Esophagus muscularis mucosa (tissue), 4 donors: ENCODE measurements around the gene AIF1. TPM values are rescaled to one million over a fixed set of nuclear protein-coding genes. Genes with fewer than 3 reads are reported as not detected.

Source experiments
- DNase-seq: peaks from one replicate; pipeline ENCODE4 v3.0.0-alpha.2; 2017; ENCODE audit errors: extremely low spot score
- H3K27ac ChIP-seq, 4 donors: fragments of 200-600 bp; sonication (generic); replicated peaks in 1 of 4; 1 replicate in 3 of 4; 2 replicates in 1 of 4; pipeline ENCODE4 v1.5.1; 2016 to 2019; ENCODE audit warnings: mild to moderate bottlenecking in 1 of 4
- H3K27me3 ChIP-seq, 4 donors: fragments of 200-600 bp; sonication (generic); one replicate each; pipeline versions ENCODE4 v1.5.1 to v1.6.0; 2016 to 2019
- H3K36me3 ChIP-seq, 4 donors: fragments of 200-600 bp; sonication (generic); one replicate each; pipeline ENCODE4 v1.5.1; 2016 to 2019
- H3K4me1 ChIP-seq, 4 donors: fragments of 200-600 bp; sonication (generic); one replicate each; pipeline ENCODE4 v1.5.1; 2016 to 2019
- H3K4me3 ChIP-seq, 4 donors: fragments of 200-600 bp; sonication (generic); 1 replicate in 2 of 4; 2 replicates in 2 of 4; pipeline ENCODE4 v1.5.1; 2016 to 2019; ENCODE audit warnings: mild to moderate bottlenecking in 4 of 4, moderate library complexity in 1 of 4
- H3K9me3 ChIP-seq, 4 donors: fragments of 200-600 bp; sonication (generic); 1 replicate in 3 of 4; 2 replicates in 1 of 4; pipeline ENCODE4 v1.5.1; 2016 to 2019
- CTCF ChIP-seq, 3 experiments: fragments of 200-600 bp in 2 of 3; fragments of 450-650 bp in 1 of 3; sonication (generic) in 2 of 3; IDR thresholded peaks; one replicate each; pipeline ENCODE4 v1.5.1; 2017 to 2019; ENCODE audit warnings: antibody characterized with exemption in 3 of 3, mild to moderate bottlenecking in 2 of 3, moderate library complexity in 1 of 3
- EP300 ChIP-seq: sonication (generic); formaldehyde crosslinking; IDR thresholded peaks from one replicate; pipeline ENCODE4 v1.6.1; 2017; ENCODE audit warnings: antibody characterized with exemption
- POLR2A ChIP-seq: fragments of 450-650 bp; IDR thresholded peaks from one replicate; pipeline ENCODE4 v1.6.1; 2017; ENCODE audit warnings: antibody characterized with exemption, moderate library complexity, mild to moderate bottlenecking, low read depth
- POLR2AphosphoS5 ChIP-seq, 2 donors: sonication (generic); formaldehyde crosslinking; IDR thresholded peaks; one replicate each; pipeline ENCODE4 v1.6.1; 2017; ENCODE audit warnings: antibody characterized with exemption in 2 of 2
- WGBS: methylation state at CpG from one replicate; pipeline ENCODE4 v1.1.5; 2018; 5-methylcytosine and 5-hydroxymethylcytosine counted together
- intact Hi-C: fragments of 100-400 bp; cut with DNase I; formaldehyde crosslinking; loops from one replicate; pipeline ENCODE4 v1.15.1; 2023
- total RNA-seq, 4 donors: library from RNA; depleted of rRNA; stranded (reverse); fragments of >200 nt; gene quantifications; one replicate each; pipeline versions ENCODE4 v1.1.0 to v1.2.1, GENCODE V29; 2016

AIF1 gene
- total RNA-seq, 4 donors from 2014 or later: 9.4 to 41.9 (median 14.4) TPM

GRCh38 chr6:31614075-31614619, 887 bp upstream of the AIF1 start:
- intact Hi-C loops: no loop called here
- peaks cover 0 to 1% (median under 1%) of the 10 kb centered on the region in 4 donors for H3K4me1 ChIP-seq
- 69% methylated on average over 8 of the region's 8 CpGs for WGBS
- no peak overlapping the region for H3K27ac ChIP-seq
- no peaks in the 10 kb centered on the region for H3K36me3 ChIP-seq
- TF ChIP-seq POLR2A (no peak), EP300 (no peak), CTCF (IDR thresholded peaks at IDR 0.05) (no peak), POLR2AphosphoS5 (IDR thresholded peaks at IDR 0.05) (no peak)
- no peak overlapping the region for H3K4me3 ChIP-seq
- DNase-seq: no peak
- H3K9me3 ChIP-seq: no peaks in the 10 kb centered on the region
- no peaks in the 10 kb centered on the region for H3K27me3 ChIP-seq

- Histone ChIP-seq H3K4me1 (peaks cover 3 to 5% (median 4%) of the 10 kb centered on the region in 4 donors), H3K9me3 (no peaks in the 10 kb centered on the region), H3K4me3 (peak overlapping the region; percentile 9 to 40 (median 17)), H3K27me3 (no peaks in the 10 kb centered on the region), H3K36me3 (no peaks in the 10 kb centered on the region), H3K27ac (peak overlapping the region in 2 of 4 donors; percentile 28 to 34)
- no peak for DNase-seq
- intact Hi-C loops: no loop called here
- TF ChIP-seq POLR2A: no peak
- TF ChIP-seq EP300: no peak
- no peak for TF ChIP-seq CTCF (IDR thresholded peaks at IDR 0.05)
- no peak for TF ChIP-seq POLR2AphosphoS5 (IDR thresholded peaks at IDR 0.05)
- 57% methylated on average over 7 of the region's 7 CpGs for WGBS
These were observed 714 bp downstream of the AIF1 start for GRCh38 chr6:31615748-31616147.

DNA sequence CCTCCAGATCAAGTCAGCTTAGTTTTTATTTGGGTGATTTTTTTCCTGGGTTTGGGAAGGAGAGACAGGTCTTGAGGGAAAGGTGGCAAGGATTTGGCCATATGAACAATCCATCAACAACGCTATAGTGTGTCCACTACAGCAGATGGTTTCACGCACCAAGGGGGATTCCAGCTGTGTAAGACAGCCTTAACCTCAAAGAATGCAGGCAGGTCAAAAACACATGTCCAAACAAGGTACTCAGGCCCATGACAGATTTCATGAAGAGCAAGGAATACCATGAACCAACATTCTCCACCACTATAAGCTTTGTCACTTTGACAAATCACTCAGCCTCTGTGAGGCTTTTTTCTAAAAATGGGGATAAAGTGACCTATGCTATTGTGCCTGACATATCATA, 2.0 kb downstream of the AIF1 start:
- TF ChIP-seq POLR2AphosphoS5 (IDR thresholded peaks at IDR 0.05): no peak
- TF ChIP-seq EP300: no peak
- no peak for TF ChIP-seq CTCF (IDR thresholded peaks at IDR 0.05)
- no peak for TF ChIP-seq POLR2A
- Histone ChIP-seq H3K27me3 (no peaks in the 10 kb centered on the region), H3K4me1 (peaks cover 10 to 13% (median 13%) of the 10 kb centered on the region in 4 donors), H3K27ac (no peak overlapping the region), H3K9me3 (no peaks in the 10 kb centered on the region), H3K36me3 (no peaks in the 10 kb centered on the region), H3K4me3 (no peak overlapping the region)
- 72% methylated on average over 2 of the region's 2 CpGs for WGBS
- no peak for DNase-seq
- intact Hi-C loops: no loop called here

GRCh38 chr6:31619805-31620585, 5.0 kb downstream of the AIF1 start:
- peak; percentile 99 for DNase-seq
- H3K4me1 ChIP-seq: peaks cover 15 to 32% (median 24%) of the 10 kb centered on the region in 4 donors
- peak overlapping the region; percentile 69 to 88 (median 77) for H3K4me3 ChIP-seq
- H3K36me3 ChIP-seq: peaks cover 15 to 25% (median 21%) of the 10 kb centered on the region in 4 donors
- intact Hi-C loops: no loop called here
- H3K9me3 ChIP-seq: no peaks in the 10 kb centered on the region
- H3K27me3 ChIP-seq: no peaks in the 10 kb centered on the region
- peak overlapping the region; percentile 92 to 99 (median 96) for H3K27ac ChIP-seq
- under 1% methylated on average over 50 of the region's 50 CpGs for WGBS
- no peak for TF ChIP-seq EP300
- peak; percentile 64 for TF ChIP-seq POLR2A
- peak; percentile 86 to 94 for TF ChIP-seq POLR2AphosphoS5 (IDR thresholded peaks at IDR 0.05)

DNA sequence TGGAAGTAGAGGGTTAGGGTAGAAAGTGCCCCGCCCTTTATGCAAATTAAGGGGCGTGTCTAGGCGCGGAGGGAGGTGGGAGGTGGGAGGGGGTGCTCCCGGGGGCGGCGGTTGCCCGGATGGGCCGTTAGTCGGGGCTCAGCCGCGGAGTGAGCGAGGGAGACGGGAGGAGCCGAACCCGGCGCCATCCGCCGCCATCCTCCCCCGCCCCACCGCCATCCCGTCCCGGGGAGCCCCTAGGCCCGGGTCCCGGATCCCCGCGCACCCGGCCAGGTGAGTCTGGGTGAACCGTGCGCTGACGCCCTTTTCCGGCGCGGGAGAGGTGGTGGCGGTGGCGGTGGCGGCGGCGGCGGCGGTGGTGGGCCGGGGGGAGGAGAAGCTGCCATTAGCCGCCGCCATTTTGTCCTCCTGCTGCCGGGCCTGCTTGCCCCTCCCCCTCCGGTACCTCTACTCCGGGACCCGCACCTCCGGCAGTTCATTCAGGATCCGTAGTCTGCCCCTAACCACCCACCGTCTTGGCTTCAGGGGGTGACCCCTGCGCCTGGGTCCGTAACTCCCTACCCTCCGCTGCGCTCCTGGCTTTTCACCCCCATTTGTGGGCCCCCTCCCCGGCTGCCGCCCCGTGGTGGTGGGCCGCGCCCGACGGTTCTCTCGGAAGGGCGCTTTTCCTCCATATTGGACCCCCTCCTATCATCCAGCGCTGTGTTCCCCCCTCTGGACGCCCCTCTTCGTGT, 5.7 kb downstream of the AIF1 start, which contains the start of gene PRRC2A:
TSS of gene PRRC2A (plus strand) at position 130 of the 734 bp plus-strand sequence. CDS start 2,075 bp downstream, outside the sequence.
- whole genome bisulfite sequencing: 0% methylated on average over 25 of the region's 67 CpGs
- DNase-seq: peak; percentile 94
- TF ChIP-seq EP300 (no peak), CTCF (IDR thresholded peaks at IDR 0.05) (no peak), POLR2AphosphoS5 (IDR thresholded peaks at IDR 0.05) (peak; percentile 36 to 71), POLR2A (peak; percentile 91)
- H3K27me3 ChIP-seq: no peaks in the 10 kb centered on the region
- intact Hi-C loops: no loop called here
- peak within 1 kb of the TSS; percentile 92 to 99 (median 96) for H3K27ac ChIP-seq
- peaks cover 15 to 32% (median 24%) of the 10 kb centered on the region in 4 donors for H3K4me1 ChIP-seq
- H3K4me3 ChIP-seq: peak within 1 kb of the TSS; percentile 69 to 88 (median 77)
- H3K36me3 ChIP-seq: peaks cover 23 to 33% (median 29%) of the 10 kb centered on the region in 4 donors
- no peaks in the 10 kb centered on the region for H3K9me3 ChIP-seq
